Left lung (tissue), 10 donors: Measurements from ENCODE around the gene KRT80. TPM values are rescaled to one million over a fixed set of nuclear protein-coding genes. Genes with fewer than 3 reads are reported as not detected.

Source experiments
- ATAC-seq: fragments of 200-7000 bp; cut with Tn5 transposase; one replicate; pipeline ENCODE4 v1.9.1; 2020; ENCODE audit warnings: moderate library complexity
- DNase-seq, 4 donors: peaks; one replicate each; pipeline ENCODE4 v3.0.0-alpha.2; 2013 to 2020
- H3K27ac ChIP-seq, 2 donors: fragments of 200-600 bp; sonication (generic) in 1 of 2; one replicate each; pipeline versions ENCODE4 v1.5.0 to v1.8.0; 2020 to 2021
- H3K27me3 ChIP-seq, 2 donors: fragments of 200-600 bp; sonication (generic) in 1 of 2; one replicate each; pipeline versions ENCODE4 v1.5.0 to v1.8.0; 2020 to 2021
- H3K36me3 ChIP-seq, 2 donors: fragments of 200-600 bp; sonication (generic) in 1 of 2; one replicate each; pipeline versions ENCODE4 v1.5.0 to v1.8.0; 2020 to 2021
- H3K4me1 ChIP-seq, 2 donors: fragments of 200-600 bp; one replicate each; pipeline ENCODE4 v1.8.0; 2021
- H3K4me3 ChIP-seq, 2 donors: fragments of 200-600 bp; sonication (generic) in 1 of 2; one replicate each; pipeline versions ENCODE4 v1.5.0 to v1.8.0; 2020 to 2021; ENCODE audit warnings: mild to moderate bottlenecking in 1 of 2
- H3K9me3 ChIP-seq, 2 donors: fragments of 200-600 bp; sonication (generic) in 1 of 2; one replicate each; pipeline versions ENCODE4 v1.5.0 to v1.8.0; 2020 to 2021
- CTCF ChIP-seq, 2 donors: fragments of 200-600 bp; sonication (generic) in 1 of 2; IDR thresholded peaks; one replicate each; pipeline versions ENCODE4 v1.5.0 to v1.8.0; 2021; ENCODE audit warnings: antibody characterized with exemption in 2 of 2
- intact Hi-C, 2 donors: fragments of 100-400 bp; cut with DNase I; formaldehyde crosslinking; loops; one replicate each; pipeline versions ENCODE4 v1.11.2 to v1.14.2; 2022
- polyA plus RNA-seq, 6 donors: library from polyadenylated mRNA; unstranded; fragments of 120-200 nt; gene quantifications; one replicate each; pipeline ENCODE4 v1.2.1, GENCODE V29; 2013; ENCODE audit not compliant: insufficient read length in 6 of 6
- total RNA-seq, 2 donors: library from RNA; stranded (reverse); fragmentation: NEBNext Ultra II Directional; extraction: Animal tissue kit (Norgen Biotek cat#: 25700); gene quantifications; one replicate each; pipeline ENCODE4 v1.2.1, GENCODE V29; 2021
- donor health status: DM: no; HTN: yes; CAD: no.
- donor health status: DM: no; HTN: no; CAD: no.

Gene KRT80
- total and polyA plus RNA-seq, 8 donors = 0.59 to 30.1 (median 0.93) TPM

DNA sequence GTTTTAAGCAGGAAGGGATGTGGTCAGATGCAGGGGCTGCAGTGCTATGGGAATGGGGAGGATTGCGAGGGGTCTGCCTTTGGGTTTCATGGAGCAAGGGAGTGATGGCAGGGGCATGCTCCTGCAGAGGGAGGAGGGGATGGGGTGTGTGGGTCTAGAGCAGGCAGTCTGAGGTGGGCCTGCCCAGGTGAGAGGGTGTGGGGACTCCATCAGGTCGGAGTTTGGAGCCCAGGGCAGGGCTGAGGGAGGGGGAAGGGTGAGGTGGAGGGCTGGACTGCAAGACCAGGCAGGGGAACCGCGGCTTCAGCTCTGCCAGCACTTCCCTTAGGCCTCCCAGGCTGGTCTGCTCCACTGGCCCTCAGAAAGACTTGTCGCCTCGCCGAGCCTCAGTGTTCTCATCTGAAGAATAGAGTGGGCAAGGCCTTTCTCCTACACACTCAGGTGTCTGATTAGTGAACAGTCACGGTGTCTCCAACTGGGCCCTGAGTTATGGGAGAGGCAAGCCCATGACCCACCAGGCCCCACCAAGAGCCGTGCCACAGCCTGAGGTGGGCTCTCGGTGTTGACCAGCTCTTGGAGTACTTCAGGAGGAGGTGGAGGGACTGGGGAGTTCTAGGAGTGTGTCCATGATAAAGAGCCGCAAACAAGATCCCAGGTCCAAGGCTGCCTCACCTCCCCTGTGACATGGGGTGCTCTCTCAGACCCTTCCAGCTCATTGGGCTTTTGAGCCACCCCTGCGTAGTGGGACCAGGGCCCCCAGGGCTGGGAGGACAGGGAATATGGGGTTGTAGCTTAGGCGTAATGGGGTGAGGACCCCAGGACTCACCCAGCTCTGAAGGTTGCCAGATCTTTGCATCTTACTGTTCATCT is 20.1 kb upstream of the KRT80 start:
- intact Hi-C loops = no loop called here
- no peak overlapping the region for H3K4me3 ChIP-seq
- ATAC-seq (no peak), DNase-seq (peak in 1 of 4 donors; percentile 45)
- no peaks in the 10 kb centered on the region for H3K36me3 ChIP-seq
- no peaks in the 10 kb centered on the region for H3K9me3 ChIP-seq
- H3K27ac ChIP-seq = no peak overlapping the region
- no peak for TF ChIP-seq CTCF (IDR thresholded peaks at IDR 0.05)
- peaks cover 0 to 5% of the 10 kb centered on the region in 2 donors for H3K27me3 ChIP-seq
- peaks cover 4 to 26% of the 10 kb centered on the region in 2 donors for H3K4me1 ChIP-seq

GRCh38 chr12:52210925-52211650 is 19.3 kb upstream of the KRT80 start:
- peaks cover 4 to 21% of the 10 kb centered on the region in 2 donors for H3K4me1 ChIP-seq
- no peaks in the 10 kb centered on the region for H3K36me3 ChIP-seq
- intact Hi-C loops = no loop called here
- no peak for ATAC-seq
- no peaks in the 10 kb centered on the region for H3K9me3 ChIP-seq
- H3K27ac ChIP-seq = no peak overlapping the region
- H3K4me3 ChIP-seq = no peak overlapping the region
- TF ChIP-seq CTCF (IDR thresholded peaks at IDR 0.05) = no peak
- no peak for DNase-seq
- H3K27me3 ChIP-seq = peaks cover 0 to 5% of the 10 kb centered on the region in 2 donors

- no peaks in the 10 kb centered on the region for H3K9me3 ChIP-seq
- no peaks in the 10 kb centered on the region for H3K36me3 ChIP-seq
- TF ChIP-seq CTCF (IDR thresholded peaks at IDR 0.05) = no peak
- no peak overlapping the region for H3K27ac ChIP-seq
- ATAC-seq (no peak), DNase-seq (no peak)
- peaks cover 0 to 5% of the 10 kb centered on the region in 2 donors for H3K27me3 ChIP-seq
- intact Hi-C loops = no loop called here
- H3K4me3 ChIP-seq = no peak overlapping the region
- H3K4me1 ChIP-seq = peaks cover 4 to 17% of the 10 kb centered on the region in 2 donors
Observed at GRCh38 chr12:52210186-52210924, 18.5 kb upstream of the KRT80 start.

DNA sequence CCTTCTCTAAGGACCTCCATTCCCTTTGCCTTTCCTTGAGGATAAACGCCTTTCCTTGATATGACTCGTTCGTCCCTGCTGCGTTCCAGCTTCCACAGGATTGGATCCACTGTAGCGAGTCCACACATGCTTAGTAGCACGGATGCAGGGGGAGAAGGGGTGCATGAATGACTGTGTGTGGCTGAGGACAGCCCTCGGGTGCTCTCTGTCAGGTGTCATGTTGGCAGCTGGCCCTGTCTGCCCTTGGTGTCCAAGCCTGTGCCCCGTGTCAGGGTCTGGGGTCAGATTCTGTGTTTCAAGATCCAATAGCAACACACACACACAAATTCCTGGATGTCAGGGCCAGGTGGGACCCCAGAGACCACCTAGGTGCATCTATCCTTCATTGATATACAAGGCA is 17.5 kb upstream of the KRT80 start:
- H3K4me1 ChIP-seq = peaks cover 4 to 16% of the 10 kb centered on the region in 2 donors
- no peak for ATAC-seq
- no peak overlapping the region for H3K27ac ChIP-seq
- DNase-seq = peak in 1 of 4 donors; percentile 30
- peaks cover 0 to 5% of the 10 kb centered on the region in 2 donors for H3K27me3 ChIP-seq
- no peak overlapping the region for H3K4me3 ChIP-seq
- intact Hi-C loops = loop anchor here in 1 of 2 donors (5.0 kb wide), 1 partner anchor 37 kb away; no protein-coding TSS in a partner anchor
- TF ChIP-seq CTCF (IDR thresholded peaks at IDR 0.05) = no peak
- no peaks in the 10 kb centered on the region for H3K9me3 ChIP-seq
- no peaks in the 10 kb centered on the region for H3K36me3 ChIP-seq
